Prostate gland (tissue), 2 donors: ENCODE results near the gene PROX2. TPM values are rescaled to one million over a fixed set of nuclear protein-coding genes. Genes with fewer than 3 reads are reported as not detected.

Experiments used
- DNase-seq: peaks from one replicate; pipeline ENCODE4 v3.0.0-alpha.2; 2019; ENCODE audit warnings: low spot score
- H3K27ac ChIP-seq, 2 donors: fragments of 200-600 bp; sonication (generic); 2 replicates each; pipeline ENCODE4 v1.5.1; 2017 to 2019
- H3K27me3 ChIP-seq: fragments of 200-600 bp; sonication (generic); replicated peaks from 2 replicates; pipeline ENCODE4 v1.5.1; 2019; ENCODE audit not compliant: insufficient read depth
- H3K36me3 ChIP-seq, 2 donors: fragments of 200-600 bp; sonication (generic); 1 replicate in 1 of 2; 2 replicates in 1 of 2; pipeline versions ENCODE4 v1.5.1 to v1.8.1; 2017 to 2019
- H3K4me1 ChIP-seq: fragments of 200-600 bp; sonication (generic); replicated peaks from 2 replicates; pipeline ENCODE4 v1.5.1; 2019
- H3K4me3 ChIP-seq, 2 donors: fragments of 200-600 bp; sonication (generic); 2 replicates each; pipeline ENCODE4 v1.5.1; 2017 to 2019
- H3K9me3 ChIP-seq: fragments of 200-600 bp; sonication (generic); 2 replicates; pipeline ENCODE4 v1.5.1; 2017
- CTCF ChIP-seq, 4 experiments: fragments of 200-600 bp in 2 of 4; fragments of 450-650 bp in 2 of 4; sonication (generic) in 2 of 4; IDR thresholded peaks; 1 replicate in 3 of 4; 2 replicates in 1 of 4; pipeline ENCODE4 v1.5.1; 2016 to 2019; ENCODE audit warnings: antibody characterized with exemption in 4 of 4, mild to moderate bottlenecking in 2 of 4, moderate library complexity in 2 of 4
- POLR2A ChIP-seq: fragments of 450-650 bp; IDR thresholded peaks from one replicate; pipeline ENCODE4 v1.6.1; 2016; ENCODE audit warnings: antibody characterized with exemption, mild to moderate bottlenecking
- POLR2AphosphoS5 ChIP-seq: sonication (generic); formaldehyde crosslinking; IDR thresholded peaks from one replicate; pipeline ENCODE4 v1.6.1; 2017; ENCODE audit warnings: antibody characterized with exemption
- WGBS: methylation state at CpG from one replicate; pipeline ENCODE4 v1.1.5; 2018; 5-methylcytosine and 5-hydroxymethylcytosine counted together
- intact Hi-C: fragments of 100-400 bp; cut with DNase I; formaldehyde crosslinking; loops from one replicate; pipeline ENCODE4 v1.14.2; 2022
- total RNA-seq, 2 donors: library from RNA; depleted of rRNA; stranded (reverse); fragments of >200 nt; gene quantifications; one replicate each; pipeline ENCODE4 v1.1.0, GENCODE V29; 2016

PROX2 gene
- total RNA-seq, 2 donors from 2014 or later, result not detected

GRCh38 chr14:74921053-74921620, 45.2 kb upstream of the PROX2 start:
- H3K36me3 ChIP-seq, result no peaks in the 10 kb centered on the region

GRCh38 chr14:74920281-74920680, 44.3 kb upstream of the PROX2 start:
- Histone ChIP-seq H3K27me3 (no peaks in the 10 kb centered on the region), H3K9me3 (no peaks in the 10 kb centered on the region), H3K4me3 (no peak overlapping the region), H3K27ac (no peak overlapping the region), H3K4me1 (no peaks in the 10 kb centered on the region), H3K36me3 (no peaks in the 10 kb centered on the region)
- intact Hi-C loops, result no loop called here
- no peak for TF ChIP-seq POLR2AphosphoS5
- no peak for TF ChIP-seq POLR2A
- no peak for TF ChIP-seq CTCF (IDR thresholded peaks at IDR 0.05)
- no peak for DNase-seq
- WGBS, result 96% methylated on average over 4 of the region's 4 CpGs

More at GRCh38 chr14:74921053-74921620, 45.2 kb upstream of the PROX2 start:
- Histone ChIP-seq H3K4me1 (no peaks in the 10 kb centered on the region), H3K27ac (no peak overlapping the region), H3K9me3 (no peaks in the 10 kb centered on the region), H3K27me3 (no peaks in the 10 kb centered on the region), H3K4me3 (no peak overlapping the region)
- no peak for DNase-seq
- intact Hi-C loops, result no loop called here
- 95% methylated on average over 19 of the region's 19 CpGs for WGBS
- TF ChIP-seq CTCF (IDR thresholded peaks at IDR 0.05) (no peak), POLR2A (no peak), POLR2AphosphoS5 (no peak)

- 90% methylated on average over 22 of the region's 22 CpGs for WGBS
- no peak for TF ChIP-seq CTCF (IDR thresholded peaks at IDR 0.05)
- no peak for TF ChIP-seq POLR2AphosphoS5
- TF ChIP-seq POLR2A, result no peak
- H3K4me1 ChIP-seq, result no peaks in the 10 kb centered on the region
- DNase-seq, result no peak
- H3K4me3 ChIP-seq, result no peak overlapping the region
- no peak overlapping the region for H3K27ac ChIP-seq
- intact Hi-C loops, result no loop called here
- no peaks in the 10 kb centered on the region for H3K9me3 ChIP-seq
- H3K36me3 ChIP-seq, result no peaks in the 10 kb centered on the region
- H3K27me3 ChIP-seq, result no peaks in the 10 kb centered on the region
These were observed 43.6 kb upstream of the PROX2 start for GRCh38 chr14:74919421-74920165.

- H3K36me3 ChIP-seq, result no peaks in the 10 kb centered on the region
- DNase-seq, result no peak
- H3K4me1 ChIP-seq, result no peaks in the 10 kb centered on the region
- H3K4me3 ChIP-seq, result no peak overlapping the region
- no peaks in the 10 kb centered on the region for H3K27me3 ChIP-seq
- TF ChIP-seq POLR2A, result no peak
- TF ChIP-seq POLR2AphosphoS5, result no peak
- no peak for TF ChIP-seq CTCF (IDR thresholded peaks at IDR 0.05)
- H3K9me3 ChIP-seq, result no peaks in the 10 kb centered on the region
- no peak overlapping the region for H3K27ac ChIP-seq
- intact Hi-C loops, result no loop called here
- 92% methylated on average over 8 of the region's 9 CpGs for WGBS
These were observed 42.4 kb upstream of the PROX2 start for GRCh38 chr14:74918380-74918779.

- peak overlapping the region; percentile 2 to 47 for H3K27ac ChIP-seq
- no peak overlapping the region for H3K4me3 ChIP-seq
- intact Hi-C loops, result no loop called here
- H3K4me1 ChIP-seq, result no peaks in the 10 kb centered on the region
- no peaks in the 10 kb centered on the region for H3K36me3 ChIP-seq
- TF ChIP-seq POLR2AphosphoS5, result peak; percentile 73
- no peak for TF ChIP-seq POLR2A
- peak; percentile 77 for DNase-seq
- no peaks in the 10 kb centered on the region for H3K27me3 ChIP-seq
- WGBS, result 12% methylated on average over 13 of the region's 13 CpGs
- no peaks in the 10 kb centered on the region for H3K9me3 ChIP-seq
These were observed 41.7 kb upstream of the PROX2 start for GRCh38 chr14:74917646-74918081.
